Nephron (organoid): Measurements from ENCODE around the gene FKBP15.
"Not testable (repeated sequence)": the region's sequence is repeated elsewhere in the genome, so short reads cannot be mapped to it uniquely, and the experiment has no call there.

Source experiments
- H3K27ac Mint-ChIP-seq, 3 experiments: 2 replicates each; pipeline ENCODE4 v1.8.0; 2020; ENCODE audit warnings: mixed read lengths in 3 of 3, mild to moderate bottlenecking in 2 of 3, moderate library complexity in 1 of 3
- H3K27me3 Mint-ChIP-seq: 2 replicates; pipeline ENCODE4 v1.8.0; 2021; ENCODE audit warnings: low read depth, mild to moderate bottlenecking, moderate library complexity, mixed read lengths
- H3K36me3 Mint-ChIP-seq: 2 replicates; pipeline ENCODE4 v1.8.0; 2020; ENCODE audit warnings: low read depth, mixed read lengths
- H3K4me1 Mint-ChIP-seq: 2 replicates; pipeline ENCODE4 v1.8.0; 2020; ENCODE audit warnings: mixed read lengths
- H3K4me3 Mint-ChIP-seq, 3 experiments: 2 replicates each; pipeline ENCODE4 v1.8.0; 2020; ENCODE audit warnings: mild to moderate bottlenecking in 3 of 3, mixed read lengths in 3 of 3, moderate library complexity in 2 of 3
- H3K9me3 Mint-ChIP-seq: 2 replicates; pipeline ENCODE4 v1.8.0; 2020; ENCODE audit warnings: mixed read lengths
- TF ChIP-seq, protein P1 (sequence below), 3 experiments: fragments of 200-600 bp; sonication (generic); IDR thresholded peaks; one replicate each; pipeline ENCODE4 v1.5.0; 2021; ENCODE audit warnings: antibody characterized with exemption in 3 of 3; ENCODE audit not compliant: unreplicated experiment in 3 of 3

Gene FKBP15

DNA sequence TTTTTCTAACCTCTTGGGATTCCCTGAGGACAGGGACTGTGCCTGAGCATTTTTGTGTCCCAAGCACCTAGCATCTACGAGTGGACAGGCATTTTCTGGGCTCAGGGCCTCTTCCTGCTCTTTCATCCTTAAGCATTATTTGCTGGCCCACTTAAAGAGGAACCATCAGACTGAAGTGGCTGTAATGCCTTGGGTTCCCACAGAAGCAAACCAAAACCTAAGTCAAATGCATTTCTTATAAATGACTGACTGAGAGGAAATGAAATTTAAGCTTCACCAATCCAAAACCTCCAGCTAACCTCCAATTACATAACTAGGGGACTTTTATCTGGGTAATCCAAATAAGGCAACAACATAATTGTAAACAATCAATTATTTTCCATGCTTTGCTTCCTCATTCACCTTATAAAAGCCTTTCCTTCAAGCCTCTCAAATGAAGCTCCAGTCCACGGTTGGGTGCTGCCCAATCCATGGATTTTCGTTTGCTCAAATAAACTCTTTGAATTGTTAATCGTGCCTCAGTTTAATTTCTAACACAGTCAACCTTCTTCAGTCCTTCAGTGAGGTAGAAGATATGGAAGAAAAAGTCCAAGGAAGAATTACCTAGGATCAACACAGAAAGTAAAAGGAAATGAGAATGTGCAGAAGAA lies 95.6 kb downstream of the FKBP15 start:
- Mint-ChIP-seq H3K27me3 (peaks cover 23% of the 10 kb centered on the region), H3K4me1 (no peaks in the 10 kb centered on the region), H3K27ac (no peak overlapping the region), H3K4me3 (no peak overlapping the region), H3K36me3 (no peaks in the 10 kb centered on the region), H3K9me3 (no peaks in the 10 kb centered on the region)
- TF ChIP-seq, protein P1, sequence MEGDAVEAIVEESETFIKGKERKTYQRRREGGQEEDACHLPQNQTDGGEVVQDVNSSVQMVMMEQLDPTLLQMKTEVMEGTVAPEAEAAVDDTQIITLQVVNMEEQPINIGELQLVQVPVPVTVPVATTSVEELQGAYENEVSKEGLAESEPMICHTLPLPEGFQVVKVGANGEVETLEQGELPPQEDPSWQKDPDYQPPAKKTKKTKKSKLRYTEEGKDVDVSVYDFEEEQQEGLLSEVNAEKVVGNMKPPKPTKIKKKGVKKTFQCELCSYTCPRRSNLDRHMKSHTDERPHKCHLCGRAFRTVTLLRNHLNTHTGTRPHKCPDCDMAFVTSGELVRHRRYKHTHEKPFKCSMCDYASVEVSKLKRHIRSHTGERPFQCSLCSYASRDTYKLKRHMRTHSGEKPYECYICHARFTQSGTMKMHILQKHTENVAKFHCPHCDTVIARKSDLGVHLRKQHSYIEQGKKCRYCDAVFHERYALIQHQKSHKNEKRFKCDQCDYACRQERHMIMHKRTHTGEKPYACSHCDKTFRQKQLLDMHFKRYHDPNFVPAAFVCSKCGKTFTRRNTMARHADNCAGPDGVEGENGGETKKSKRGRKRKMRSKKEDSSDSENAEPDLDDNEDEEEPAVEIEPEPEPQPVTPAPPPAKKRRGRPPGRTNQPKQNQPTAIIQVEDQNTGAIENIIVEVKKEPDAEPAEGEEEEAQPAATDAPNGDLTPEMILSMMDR (IDR thresholded peaks at IDR 0.05; ENCODE audit: unreplicated experiment in 3 of 3), result no peak

DNA sequence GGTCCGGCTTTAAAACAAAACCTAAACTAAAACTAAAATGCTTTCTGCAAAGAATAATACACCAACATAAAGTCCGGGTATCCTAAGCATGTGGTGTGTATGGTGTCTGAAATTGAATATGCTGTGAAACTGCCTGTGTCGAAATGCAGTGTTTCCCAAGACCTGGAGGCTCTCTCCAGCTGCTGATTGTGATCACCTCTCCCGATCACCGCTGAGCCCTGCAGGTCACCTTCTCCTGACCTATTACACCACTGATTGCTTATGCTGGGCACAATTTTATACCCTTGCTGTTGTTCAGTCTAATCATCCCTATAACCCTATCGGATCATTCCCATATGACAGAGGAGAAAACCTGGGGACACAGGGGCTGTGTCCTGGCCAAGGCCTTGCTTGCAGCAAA lies 102.2 kb downstream of the FKBP15 start:
- H3K36me3 Mint-ChIP-seq, H3K4me3 Mint-ChIP-seq, H3K4me1 Mint-ChIP-seq: not testable (repeated sequence)

More for the DNA sequence above, 102.2 kb downstream of the FKBP15 start:
- not testable (repeated sequence) for H3K27me3 Mint-ChIP-seq, H3K27ac Mint-ChIP-seq, H3K9me3 Mint-ChIP-seq
